ENCODE measurements around the gene ONECUT3. TPM values are rescaled to one million over a fixed set of nuclear protein-coding genes. Genes with fewer than 3 reads are reported as not detected.

ONECUT3 gene
- total RNA-seq, 1 experiment from 2014 or later = 0.02 TPM

- no peak overlapping the region for H3K27ac Mint-ChIP-seq (ENCODE audit: low read depth, unreplicated experiment)
- intact Hi-C loops (cut with micrococcal nuclease) = no loop called here
- no peaks in the 10 kb centered on the region for H3K27me3 Mint-ChIP-seq (ENCODE audit: insufficient read depth, unreplicated experiment)
- ChIA-PET CTCF (interaction anchor here (1.2 to 3.4 kb wide), 3 partner anchors 13 to 108 kb away, joined by 4 to 50 read pairs (median 18); no protein-coding TSS in a partner anchor), POLR2A (no interaction called here)
- DNase-seq (ENCODE audit: unreplicated experiment) = no peak
- no peak for TF ChIP-seq CTCF (IDR thresholded peaks at IDR 0.05; ENCODE audit: unreplicated experiment)
- H3K9me3 Mint-ChIP-seq (ENCODE audit: unreplicated experiment) = no peaks in the 10 kb centered on the region
- H3K4me3 Mint-ChIP-seq (ENCODE audit: unreplicated experiment) = no peak overlapping the region
- BruUV-seq (replicated peaks) = no TSS peak
- H3K4me1 Mint-ChIP-seq (ENCODE audit: insufficient read depth, unreplicated experiment) = peaks cover 5% of the 10 kb centered on the region
- H3K36me3 Mint-ChIP-seq (ENCODE audit: insufficient read depth, unreplicated experiment) = no peaks in the 10 kb centered on the region
These were observed 27.1 kb downstream of the ONECUT3 start for GRCh38 chr19:1780272-1780958.

GRCh38 chr19:1782521-1782920 is 29.2 kb downstream of the ONECUT3 start:
- intact Hi-C loops (cut with micrococcal nuclease) = no loop called here
- no peak overlapping the region for H3K27ac Mint-ChIP-seq (ENCODE audit: low read depth, unreplicated experiment)
- TF ChIP-seq CTCF (IDR thresholded peaks at IDR 0.05; ENCODE audit: unreplicated experiment) = no peak
- no peaks in the 10 kb centered on the region for H3K27me3 Mint-ChIP-seq (ENCODE audit: insufficient read depth, unreplicated experiment)
- BruUV-seq (replicated peaks) = no TSS peak
- CTCF ChIA-PET = interaction anchor here (0.9 to 3.4 kb wide), 11 partner anchors 10 to 119 kb away, joined by 3 to 50 read pairs (median 6); no protein-coding TSS in a partner anchor
- no peak for DNase-seq (ENCODE audit: unreplicated experiment)
- H3K4me1 Mint-ChIP-seq (ENCODE audit: insufficient read depth, unreplicated experiment) = peaks cover 5% of the 10 kb centered on the region
- H3K36me3 Mint-ChIP-seq (ENCODE audit: insufficient read depth, unreplicated experiment) = no peaks in the 10 kb centered on the region
- H3K4me3 Mint-ChIP-seq (ENCODE audit: unreplicated experiment) = no peak overlapping the region
- no peaks in the 10 kb centered on the region for H3K9me3 Mint-ChIP-seq (ENCODE audit: unreplicated experiment)
- POLR2A ChIA-PET = interaction anchor here (0.6 to 2.4 kb wide), 2 partner anchors 9 to 34 kb away, joined by 3 to 8 read pairs; no protein-coding TSS in a partner anchor

DNA sequence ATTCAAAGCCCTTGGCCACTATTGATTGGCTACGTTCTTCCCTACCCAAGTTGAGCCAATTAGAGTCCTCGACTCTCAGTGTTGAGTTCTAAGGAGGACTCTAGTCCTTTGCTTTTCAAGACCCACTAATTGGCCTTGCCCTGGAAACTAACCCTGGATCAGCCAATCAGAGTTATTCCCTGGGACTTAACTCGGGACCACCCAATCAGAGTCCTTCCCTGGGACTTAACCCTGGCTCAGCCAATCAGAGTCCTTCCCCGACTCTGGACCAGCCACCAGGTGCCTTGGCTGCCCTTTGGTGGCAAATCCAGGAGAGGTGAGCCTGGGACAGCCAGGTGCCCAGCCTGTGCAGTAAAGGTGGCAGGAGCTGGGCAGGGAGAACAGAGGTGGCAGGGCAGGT is 30.0 kb downstream of the ONECUT3 start:
- no peak for DNase-seq (ENCODE audit: unreplicated experiment)
- Mint-ChIP-seq H3K27ac (ENCODE audit: low read depth, unreplicated experiment) (no peak overlapping the region), H3K27me3 (ENCODE audit: insufficient read depth, unreplicated experiment) (no peaks in the 10 kb centered on the region), H3K36me3 (ENCODE audit: insufficient read depth, unreplicated experiment) (no peaks in the 10 kb centered on the region), H3K4me1 (ENCODE audit: insufficient read depth, unreplicated experiment) (peaks cover 5% of the 10 kb centered on the region), H3K4me3 (ENCODE audit: unreplicated experiment) (no peak overlapping the region), H3K9me3 (ENCODE audit: unreplicated experiment) (no peaks in the 10 kb centered on the region)
- intact Hi-C loops (cut with micrococcal nuclease) = no loop called here
- ChIA-PET POLR2A (interaction anchor here (0.6 to 2.4 kb wide), 2 partner anchors 10 to 122 kb away, joined by 4 to 8 read pairs; no protein-coding TSS in a partner anchor), CTCF (interaction anchor here (0.7 to 3.4 kb wide), 8 partner anchors 10 to 44 kb away, joined by 4 to 50 read pairs (median 10); no protein-coding TSS in a partner anchor)
- no peak for TF ChIP-seq CTCF (IDR thresholded peaks at IDR 0.05; ENCODE audit: unreplicated experiment)
- no TSS peak for BruUV-seq (replicated peaks)

DNA sequence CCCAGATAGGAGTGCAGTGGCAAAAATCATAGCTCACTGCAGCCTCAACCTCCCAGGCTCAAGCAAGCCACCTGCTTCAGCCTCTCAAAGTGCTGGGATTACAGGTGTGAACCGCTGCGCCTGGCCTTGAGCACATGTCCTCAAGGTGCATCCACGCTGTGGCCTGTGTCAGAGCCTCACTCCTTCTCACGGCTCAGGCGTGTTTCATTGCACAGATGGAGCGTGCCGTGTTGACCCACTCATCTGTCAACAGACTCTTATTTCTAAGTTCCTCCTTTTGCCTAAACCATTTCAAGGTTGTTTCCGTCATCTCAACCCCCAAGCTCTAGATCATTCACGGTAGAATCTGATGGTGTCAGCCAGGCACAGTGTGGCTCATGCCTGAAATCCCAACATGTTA is 30.6 kb downstream of the ONECUT3 start:
- POLR2A ChIA-PET = interaction anchor here (0.6 to 2.4 kb wide), 2 partner anchors 11 to 123 kb away, joined by 4 to 8 read pairs; no protein-coding TSS in a partner anchor
- CTCF ChIA-PET = interaction anchor here (0.7 to 2.0 kb wide), 4 partner anchors 10 to 238 kb away, joined by 3 to 8 read pairs (median 4); no protein-coding TSS in a partner anchor
- no peak for TF ChIP-seq CTCF (IDR thresholded peaks at IDR 0.05; ENCODE audit: unreplicated experiment)
- H3K27me3 Mint-ChIP-seq (ENCODE audit: insufficient read depth, unreplicated experiment) = no peaks in the 10 kb centered on the region
- intact Hi-C loops (cut with micrococcal nuclease) = no loop called here
- no peaks in the 10 kb centered on the region for H3K9me3 Mint-ChIP-seq (ENCODE audit: unreplicated experiment)
- no peak overlapping the region for H3K27ac Mint-ChIP-seq (ENCODE audit: low read depth, unreplicated experiment)
- H3K4me3 Mint-ChIP-seq (ENCODE audit: unreplicated experiment) = no peak overlapping the region
- no peak for DNase-seq (ENCODE audit: unreplicated experiment)
- H3K4me1 Mint-ChIP-seq (ENCODE audit: insufficient read depth, unreplicated experiment) = peaks cover 5% of the 10 kb centered on the region
- BruUV-seq (replicated peaks) = no TSS peak
- H3K36me3 Mint-ChIP-seq (ENCODE audit: insufficient read depth, unreplicated experiment) = no peaks in the 10 kb centered on the region

All from MCF 10A (cell line).